SU-DHL-6 (cell line): ENCODE data around the gene CMTM7.

Experiments
- EZH2phosphoT487 ChIP-seq: fragments of 200-600 bp; sonication (generic), shearing (Covaris generic); conservative IDR thresholded peaks from 2 replicates; pipeline ENCODE4 v1.6.1; 2018; ENCODE audit warnings: mild to moderate bottlenecking, antibody characterized with exemption, low read length, moderate library complexity, mixed read lengths
- TF ChIP-seq, protein P1 (sequence below): fragments of 200-600 bp; sonication (generic); IDR thresholded peaks from one replicate; pipeline ENCODE4 v1.5.1; 2017; ENCODE audit warnings: antibody characterized with exemption, mild to moderate bottlenecking, low read length, moderate library complexity; ENCODE audit not compliant: insufficient read depth, poor library complexity, severe bottlenecking

DNA sequence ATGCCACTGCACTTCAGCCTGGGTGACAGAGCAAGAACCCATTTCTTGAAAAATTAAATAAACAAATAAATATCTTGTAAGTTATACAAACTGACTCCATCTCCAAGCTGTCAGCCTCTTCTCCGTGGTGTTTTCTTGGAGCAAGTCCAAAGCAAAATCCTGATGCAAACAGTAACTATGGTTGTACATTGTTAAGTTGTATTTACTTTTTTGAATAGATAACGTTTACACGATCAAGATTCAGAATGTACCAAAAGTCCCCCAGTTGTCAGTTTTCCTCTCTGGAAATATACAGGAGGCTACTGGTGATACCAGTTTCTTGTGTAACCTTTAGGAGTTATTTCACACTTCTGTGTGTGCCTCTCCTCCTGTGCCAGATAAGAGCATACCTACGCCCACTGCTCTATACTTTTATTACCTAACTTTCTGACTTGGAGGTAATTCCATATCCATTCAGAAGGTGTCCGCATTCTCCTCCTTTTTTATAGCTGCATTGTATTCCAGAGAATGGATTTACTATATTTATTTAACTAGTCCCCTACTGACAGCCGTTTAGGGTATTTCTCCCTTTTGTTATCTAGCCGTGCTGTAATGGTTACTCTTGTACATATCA, 14.2 kb downstream of the CMTM7 start:
- TF ChIP-seq, protein P1, sequence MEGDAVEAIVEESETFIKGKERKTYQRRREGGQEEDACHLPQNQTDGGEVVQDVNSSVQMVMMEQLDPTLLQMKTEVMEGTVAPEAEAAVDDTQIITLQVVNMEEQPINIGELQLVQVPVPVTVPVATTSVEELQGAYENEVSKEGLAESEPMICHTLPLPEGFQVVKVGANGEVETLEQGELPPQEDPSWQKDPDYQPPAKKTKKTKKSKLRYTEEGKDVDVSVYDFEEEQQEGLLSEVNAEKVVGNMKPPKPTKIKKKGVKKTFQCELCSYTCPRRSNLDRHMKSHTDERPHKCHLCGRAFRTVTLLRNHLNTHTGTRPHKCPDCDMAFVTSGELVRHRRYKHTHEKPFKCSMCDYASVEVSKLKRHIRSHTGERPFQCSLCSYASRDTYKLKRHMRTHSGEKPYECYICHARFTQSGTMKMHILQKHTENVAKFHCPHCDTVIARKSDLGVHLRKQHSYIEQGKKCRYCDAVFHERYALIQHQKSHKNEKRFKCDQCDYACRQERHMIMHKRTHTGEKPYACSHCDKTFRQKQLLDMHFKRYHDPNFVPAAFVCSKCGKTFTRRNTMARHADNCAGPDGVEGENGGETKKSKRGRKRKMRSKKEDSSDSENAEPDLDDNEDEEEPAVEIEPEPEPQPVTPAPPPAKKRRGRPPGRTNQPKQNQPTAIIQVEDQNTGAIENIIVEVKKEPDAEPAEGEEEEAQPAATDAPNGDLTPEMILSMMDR, result no peak
- TF ChIP-seq EZH2phosphoT487, result no peak
